HepG2 (cell line): ENCODE data around the gene PAK6. TPM values are rescaled to one million over a fixed set of nuclear protein-coding genes. Genes with fewer than 3 reads are reported as not detected.

Experiments
- ATAC-seq: fragments of 200-7000 bp; cut with Tn5 transposase; 3 replicates; pipeline ENCODE4 v1.9.1; 2020; ENCODE audit warnings: mild to moderate bottlenecking, moderate library complexity
- BruUV-seq: library from RNA; stranded (reverse); fragments of 400-500 nt; replicated peaks from 2 replicates; lab custom pipeline; 2021; lab: Mats Ljungman, UMichigan
- CTCF ChIA-PET: fragments of 300-600 bp; formaldehyde crosslinking; extraction: SDS; loops from one replicate; lab custom pipeline; 2021; ENCODE audit warnings: low total read pairs, inconsistent platforms, low intra/inter-chr PET ratio; lab: Yijun Ruan, JAX
- POLR2A ChIA-PET: fragments of 350-600 bp; sonication (Branson Sonifier 250); formaldehyde crosslinking; loops from one replicate; lab custom pipeline; 2020; ENCODE audit warnings: antibody characterized with exemption, inconsistent platforms; lab: Yijun Ruan, JAX
- DNase-seq: peaks from one replicate; pipeline ENCODE4 v3.0.0-alpha.2; 2015; ENCODE audit warnings: low spot score
- FAIRE-seq: peaks from 3 replicates; lab custom pipeline; 2011; peaks lifted over from hg19 to GRCh38; lab: Jason Lieb, UNC
- H2AFZ ChIP-seq: one replicate; pipeline ENCODE4 v1.6.1; 2011; ENCODE audit warnings: low read length, inconsistent platforms
- H3K27ac ChIP-seq: fragments of 300-600 bp; 3 replicates; pipeline ENCODE4 v1.8.0; 2011; ENCODE audit warnings: mixed run types, mild to moderate bottlenecking, mixed read lengths, low read length, inconsistent platforms; ENCODE audit not compliant: insufficient read depth; ENCODE audit errors: extremely low read length
- H3K27me3 ChIP-seq, 2 experiments: fragments of 200-600 bp in 1 of 2; 2 replicates in 1 of 2; 3 replicates in 1 of 2; pipeline versions ENCODE4 v1.6.0 to v1.8.0; 2011; ENCODE audit warnings: low read length in 2 of 2, mild to moderate bottlenecking in 2 of 2, moderate library complexity in 2 of 2, inconsistent platforms in 1 of 2; ENCODE audit not compliant: insufficient read depth in 2 of 2, control insufficient read depth in 1 of 2
- H3K36me3 ChIP-seq, 2 experiments: fragments of 200-600 bp in 1 of 2; replicated peaks in 1 of 2; 2 replicates in 1 of 2; 3 replicates in 1 of 2; pipeline versions ENCODE4 v1.5.1 to v1.8.0; 2011; ENCODE audit warnings: low read length in 2 of 2, inconsistent platforms in 1 of 2; ENCODE audit not compliant: insufficient read depth in 2 of 2, control insufficient read depth in 1 of 2
- H3K4me1 ChIP-seq: 2 replicates; pipeline ENCODE4 v1.5.1; 2012; ENCODE audit warnings: low read length, inconsistent platforms; ENCODE audit not compliant: insufficient read depth
- H3K4me2 ChIP-seq: 2 replicates; pipeline ENCODE4 v1.6.0; 2011; ENCODE audit warnings: low read depth, low read length, inconsistent platforms
- H3K4me3 ChIP-seq, 3 experiments: fragments of 200-600 bp in 1 of 3; sonication (generic), shearing (Covaris generic) in 1 of 3; replicated peaks in 1 of 3; 2 replicates each; pipeline ENCODE4 v1.5.1; 2011 to 2016; ENCODE audit warnings: low read length in 3 of 3, inconsistent platforms in 2 of 3, low read depth in 2 of 3, mild to moderate bottlenecking in 2 of 3, control low read depth in 1 of 3, mixed read lengths in 1 of 3; ENCODE audit not compliant: insufficient read depth in 1 of 3
- H3K79me2 ChIP-seq: one replicate; pipeline ENCODE4 v1.6.1; 2011; ENCODE audit warnings: low read length, inconsistent platforms; ENCODE audit not compliant: insufficient read depth
- H3K9ac ChIP-seq: 2 replicates; pipeline ENCODE4 v1.6.0; 2011; ENCODE audit warnings: mild to moderate bottlenecking, low read depth, low read length, inconsistent platforms; ENCODE audit not compliant: insufficient read depth
- H3K9me3 ChIP-seq: 2 replicates; pipeline ENCODE4 v1.5.1; 2012; ENCODE audit warnings: mild to moderate bottlenecking, low read length
- H4K20me1 ChIP-seq: 2 replicates; pipeline ENCODE4 v1.6.0; 2011; ENCODE audit warnings: inconsistent platforms, mild to moderate bottlenecking, low read length, moderate library complexity; ENCODE audit not compliant: insufficient read depth
- CC2D1A ChIP-seq: sonication (generic); formaldehyde crosslinking; IDR thresholded peaks from 2 replicates; pipeline ENCODE4 v1.8.1; 2023; ENCODE audit warnings: mild to moderate bottlenecking, missing genetic modification reagents
- FOXC1 ChIP-seq: sonication (generic); formaldehyde crosslinking; IDR thresholded peaks from 2 replicates; pipeline ENCODE4 v1.8.0; 2022; ENCODE audit warnings: mild to moderate bottlenecking, missing genetic modification reagents, borderline replicate concordance
- HIC2 ChIP-seq: sonication (generic); formaldehyde crosslinking; IDR thresholded peaks from 2 replicates; pipeline ENCODE4 v1.9.0; 2022; ENCODE audit warnings: low read depth, missing genetic modification reagents
- KLF15 ChIP-seq: sonication (generic); formaldehyde crosslinking; IDR thresholded peaks from 2 replicates; pipeline ENCODE4 v1.8.1; 2023; ENCODE audit warnings: borderline replicate concordance, mild to moderate bottlenecking, inconsistent platforms, missing genetic modification reagents, mixed read lengths
- ZNF143 ChIP-seq: sonication (generic); formaldehyde crosslinking; IDR thresholded peaks from 2 replicates; pipeline ENCODE4 v1.4.0; 2020; ENCODE audit warnings: missing genetic modification reagents
- ZNF510 ChIP-seq: sonication (generic); formaldehyde crosslinking; IDR thresholded peaks from 2 replicates; pipeline ENCODE4 v1.4.0; 2020; ENCODE audit warnings: low read depth, mild to moderate bottlenecking, missing genetic modification reagents
- ZNF816 ChIP-seq: sonication (generic); formaldehyde crosslinking; IDR thresholded peaks from 2 replicates; pipeline ENCODE4 v1.8.0; 2022; ENCODE audit warnings: missing genetic modification reagents, mild to moderate bottlenecking, borderline replicate concordance
- WGBS: methylation state at CpG from one replicate; pipeline ENCODE4 v1.1.6; 2017; ENCODE audit warnings: low lambda C conversion rate; 5-methylcytosine and 5-hydroxymethylcytosine counted together
- in situ Hi-C: cut with HindIII; loops from 2 replicates; pipeline ENCODE4 v1.10.0; 2017; ENCODE audit warnings: low pct_unique_long_range_greater_than_20kb; ENCODE audit not compliant: extremely low pct_ligation_motif_present
- intact Hi-C: fragments of 100-400 bp; cut with micrococcal nuclease; formaldehyde crosslinking; loops from one replicate; pipeline ENCODE4 v1.10.0; 2022; ENCODE audit not compliant: unreplicated experiment
- polyA plus RNA-seq, 8 experiments: library from polyadenylated mRNA; depleted of rRNA in 3 of 8; stranded (reverse) in 7 of 8; unstranded in 1 of 8; fragments of >200 nt; fragmentation: Illumina TruSeq in 4 of 8; extraction: Trizol in 4 of 8; gene quantifications; 2 replicates each; pipeline versions ENCODE4 v1.2.1 to v1.2.3, GENCODE V29; 2011 to 2016; ENCODE audit warnings: low read depth in 4 of 8, missing spikeins in 1 of 8, mixed read lengths in 1 of 8; ENCODE audit not compliant: insufficient read depth in 1 of 8
- total RNA-seq, 5 experiments: library from RNA; depleted of rRNA; stranded (reverse); fragments of >200 nt; fragmentation: Illumina TruSeq; extraction: Trizol; gene quantifications; 2 replicates each; pipeline ENCODE4 v1.2.3, GENCODE V29; 2016; ENCODE audit warnings: low read depth in 1 of 5

Gene PAK6
- total and polyA plus RNA-seq, 2 of the 13 experiments (the other 11 are each of a cell fraction or from before 2014, with no cell fraction given) = 0.07 TPM; not detected in 1

- no peak for TF ChIP-seq HIC2 (CRISPR knock-in tag)
These were observed 57.8 kb downstream of the PAK6 start (continued) for GRCh38 chr15:40296561-40297230.

GRCh38 chr15:40297356-40297755 lies 58.5 kb downstream of the PAK6 start:
- intact Hi-C loops (no loop called here), in situ Hi-C loops (no loop called here)
- ChIA-PET POLR2A (no interaction called here), CTCF (no interaction called here)
- Histone ChIP-seq H3K4me2 (no peak overlapping the region), H3K36me3 (no peaks in the 10 kb centered on the region), H3K79me2 (no peaks in the 10 kb centered on the region), H3K27ac (no peak overlapping the region), H4K20me1 (no peaks in the 10 kb centered on the region), H2AFZ (no peak overlapping the region), H3K9ac (no peak overlapping the region), H3K27me3 (peaks cover 15 to 91% of the 10 kb centered on the region in 2 experiments), H3K4me1 (no peaks in the 10 kb centered on the region), H3K4me3 (no peak overlapping the region), H3K9me3 (no peaks in the 10 kb centered on the region)
- TF ChIP-seq ZNF510 = no peak
- no peak for TF ChIP-seq CC2D1A (CRISPR knock-in tag)
- TF ChIP-seq FOXC1 (CRISPR knock-in tag) = no peak
- TF ChIP-seq KLF15 (CRISPR knock-in tag) = no peak
- no peak for TF ChIP-seq ZNF816 (CRISPR knock-in tag)
- no peak for TF ChIP-seq ZNF143 (CRISPR knock-in tag)
- WGBS = 15% methylated on average over 7 of the region's 10 CpGs
- BruUV-seq = no TSS peak
- FAIRE-seq = no peak
- no peak for ATAC-seq
- no peak for DNase-seq
